ENCODE results near the gene ESRRA. TPM values are rescaled to one million over a fixed set of nuclear protein-coding genes. Genes with fewer than 3 reads are reported as not detected.
A peak's percentile ranks its signal among the peaks of the same experiment; 100 is the strongest.

The ESRRA gene
- total and polyA plus RNA-seq, 10 of the 15 experiments (the other 5 are each of a cell fraction or from before 2014, with no cell fraction given) = 0.32 to 48.9 (median 12.6) TPM

- Histone ChIP-seq H3K9ac (ENCODE audit: control insufficient read depth, insufficient read depth, low read length) (no peak overlapping the region; the same call in 1 of the 2 replicates), H2AFZ (ENCODE audit: control insufficient read depth, low read depth, low read length) (no peak overlapping the region), H3K27ac (ENCODE audit: control insufficient read depth, insufficient read depth) (peak overlapping the region; percentile 33; the same call in 1 of the 2 replicates), H3K36me3 (ENCODE audit: control insufficient read depth in 2 of 2, insufficient read depth in 2 of 2, low read length in 1 of 2) (peaks cover 5 to 15% of the 10 kb centered on the region in 2 experiments; a peak in 3 of 4 replicates), H3K27me3 (replicated peaks in 1 of 2; ENCODE audit: control insufficient read depth in 2 of 2, insufficient read depth in 2 of 2, low read length in 1 of 2) (no peaks in the 10 kb centered on the region), H3K9me3 (replicated peaks; ENCODE audit: control insufficient read depth, insufficient read depth, low read length) (no peaks in the 10 kb centered on the region; the same call in 2 of the 3 replicates), H3K4me1 (ENCODE audit: control insufficient read depth, insufficient read depth, low read length) (peaks cover 36% of the 10 kb centered on the region), H3K4me3 (peak overlapping the region; percentile 69; the same call in 1 of the 2 replicates), H3K4me2 (ENCODE audit: control insufficient read depth, insufficient read depth) (peak overlapping the region; percentile 96; the same call in 1 of the 2 replicates), H3K79me2 (ENCODE audit: control insufficient read depth, insufficient read depth, low read length) (peaks cover 21% of the 10 kb centered on the region), H4K20me1 (ENCODE audit: control insufficient read depth, insufficient read depth) (no peaks in the 10 kb centered on the region)
- ATAC-seq = no peak
- WGBS (ENCODE audit: insufficient coverage, insufficient replicate concordance, low lambda C conversion rate, missing lambda C conversion rate) = 85% methylated on average over 17 of the region's 18 CpGs
- no peak for FAIRE-seq
- ChIA-PET POLR2A (no interaction called here), SMC1A (ENCODE audit: uncharacterized antibody, unreplicated experiment) (no interaction called here), CTCF (interaction anchor here (0.9 to 3.4 kb wide), 4 partner anchors 15 to 327 kb away, joined by 3 to 24 read pairs (median 4); no protein-coding TSS in a partner anchor), RAD21 (ENCODE audit: unreplicated experiment) (interaction anchor here (9.7 kb wide), 1 partner anchor 44 kb away, joined by 176 read pairs; the partner anchor contains the start of genes PRDX5 and TRMT112)
- in situ Hi-C loops (cut with MboI) = no loop called here
- BruUV-seq (replicated peaks) = no TSS peak
- DNase-seq (ENCODE audit: low read depth, low spot score) = no peak
- intact Hi-C loops (cut with micrococcal nuclease; ENCODE audit: unreplicated experiment) = no loop called here
- TF ChIP-seq, protein P1, sequence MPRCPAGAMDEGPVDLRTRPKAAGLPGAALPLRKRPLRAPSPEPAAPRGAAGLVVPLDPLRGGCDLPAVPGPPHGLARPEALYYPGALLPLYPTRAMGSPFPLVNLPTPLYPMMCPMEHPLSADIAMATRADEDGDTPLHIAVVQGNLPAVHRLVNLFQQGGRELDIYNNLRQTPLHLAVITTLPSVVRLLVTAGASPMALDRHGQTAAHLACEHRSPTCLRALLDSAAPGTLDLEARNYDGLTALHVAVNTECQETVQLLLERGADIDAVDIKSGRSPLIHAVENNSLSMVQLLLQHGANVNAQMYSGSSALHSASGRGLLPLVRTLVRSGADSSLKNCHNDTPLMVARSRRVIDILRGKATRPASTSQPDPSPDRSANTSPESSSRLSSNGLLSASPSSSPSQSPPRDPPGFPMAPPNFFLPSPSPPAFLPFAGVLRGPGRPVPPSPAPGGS (IDR thresholded peaks at IDR 0.05; ENCODE audit: borderline replicate concordance, insufficient read depth, low read depth, low read length, poor library complexity, severe bottlenecking) = no peak
- TF ChIP-seq SMARCA5 (IDR thresholded peaks at IDR 0.05) (no peak), BACH1 (IDR thresholded peaks at IDR 0.05; ENCODE audit: borderline replicate concordance) (no peak), DPF2 (IDR thresholded peaks at IDR 0.05) (no peak), MXI1 (IDR thresholded peaks at IDR 0.05; ENCODE audit: low read depth, low read length) (no peak), MEF2B (IDR thresholded peaks at IDR 0.05; ENCODE audit: partially characterized antibody, poor library complexity, severe bottlenecking) (no peak), ZNF217 (IDR thresholded peaks at IDR 0.05) (no peak), EED (IDR thresholded peaks at IDR 0.05; ENCODE audit: low read depth) (no peak)
- TF ChIP-seq, protein P2, sequence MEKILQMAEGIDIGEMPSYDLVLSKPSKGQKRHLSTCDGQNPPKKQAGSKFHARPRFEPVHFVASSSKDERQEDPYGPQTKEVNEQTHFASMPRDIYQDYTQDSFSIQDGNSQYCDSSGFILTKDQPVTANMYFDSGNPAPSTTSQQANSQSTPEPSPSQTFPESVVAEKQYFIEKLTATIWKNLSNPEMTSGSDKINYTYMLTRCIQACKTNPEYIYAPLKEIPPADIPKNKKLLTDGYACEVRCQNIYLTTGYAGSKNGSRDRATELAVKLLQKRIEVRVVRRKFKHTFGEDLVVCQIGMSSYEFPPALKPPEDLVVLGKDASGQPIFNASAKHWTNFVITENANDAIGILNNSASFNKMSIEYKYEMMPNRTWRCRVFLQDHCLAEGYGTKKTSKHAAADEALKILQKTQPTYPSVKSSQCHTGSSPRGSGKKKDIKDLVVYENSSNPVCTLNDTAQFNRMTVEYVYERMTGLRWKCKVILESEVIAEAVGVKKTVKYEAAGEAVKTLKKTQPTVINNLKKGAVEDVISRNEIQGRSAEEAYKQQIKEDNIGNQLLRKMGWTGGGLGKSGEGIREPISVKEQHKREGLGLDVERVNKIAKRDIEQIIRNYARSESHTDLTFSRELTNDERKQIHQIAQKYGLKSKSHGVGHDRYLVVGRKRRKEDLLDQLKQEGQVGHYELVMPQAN (conservative IDR thresholded peaks at IDR 0.05) = no peak
- TF ChIP-seq, protein P3, sequence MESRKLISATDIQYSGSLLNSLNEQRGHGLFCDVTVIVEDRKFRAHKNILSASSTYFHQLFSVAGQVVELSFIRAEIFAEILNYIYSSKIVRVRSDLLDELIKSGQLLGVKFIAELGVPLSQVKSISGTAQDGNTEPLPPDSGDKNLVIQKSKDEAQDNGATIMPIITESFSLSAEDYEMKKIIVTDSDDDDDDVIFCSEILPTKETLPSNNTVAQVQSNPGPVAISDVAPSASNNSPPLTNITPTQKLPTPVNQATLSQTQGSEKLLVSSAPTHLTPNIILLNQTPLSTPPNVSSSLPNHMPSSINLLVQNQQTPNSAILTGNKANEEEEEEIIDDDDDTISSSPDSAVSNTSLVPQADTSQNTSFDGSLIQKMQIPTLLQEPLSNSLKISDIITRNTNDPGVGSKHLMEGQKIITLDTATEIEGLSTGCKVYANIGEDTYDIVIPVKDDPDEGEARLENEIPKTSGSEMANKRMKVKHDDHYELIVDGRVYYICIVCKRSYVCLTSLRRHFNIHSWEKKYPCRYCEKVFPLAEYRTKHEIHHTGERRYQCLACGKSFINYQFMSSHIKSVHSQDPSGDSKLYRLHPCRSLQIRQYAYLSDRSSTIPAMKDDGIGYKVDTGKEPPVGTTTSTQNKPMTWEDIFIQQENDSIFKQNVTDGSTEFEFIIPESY (IDR thresholded peaks at IDR 0.05) = no peak
- TF ChIP-seq, protein P4, sequence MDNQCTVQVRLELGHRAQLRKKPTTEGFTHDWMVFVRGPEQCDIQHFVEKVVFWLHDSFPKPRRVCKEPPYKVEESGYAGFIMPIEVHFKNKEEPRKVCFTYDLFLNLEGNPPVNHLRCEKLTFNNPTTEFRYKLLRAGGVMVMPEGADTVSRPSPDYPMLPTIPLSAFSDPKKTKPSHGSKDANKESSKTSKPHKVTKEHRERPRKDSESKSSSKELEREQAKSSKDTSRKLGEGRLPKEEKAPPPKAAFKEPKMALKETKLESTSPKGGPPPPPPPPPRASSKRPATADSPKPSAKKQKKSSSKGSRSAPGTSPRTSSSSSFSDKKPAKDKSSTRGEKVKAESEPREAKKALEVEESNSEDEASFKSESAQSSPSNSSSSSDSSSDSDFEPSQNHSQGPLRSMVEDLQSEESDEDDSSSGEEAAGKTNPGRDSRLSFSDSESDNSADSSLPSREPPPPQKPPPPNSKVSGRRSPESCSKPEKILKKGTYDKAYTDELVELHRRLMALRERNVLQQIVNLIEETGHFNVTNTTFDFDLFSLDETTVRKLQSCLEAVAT (IDR thresholded peaks at IDR 0.05) = no peak
- TF ChIP-seq, protein P5, sequence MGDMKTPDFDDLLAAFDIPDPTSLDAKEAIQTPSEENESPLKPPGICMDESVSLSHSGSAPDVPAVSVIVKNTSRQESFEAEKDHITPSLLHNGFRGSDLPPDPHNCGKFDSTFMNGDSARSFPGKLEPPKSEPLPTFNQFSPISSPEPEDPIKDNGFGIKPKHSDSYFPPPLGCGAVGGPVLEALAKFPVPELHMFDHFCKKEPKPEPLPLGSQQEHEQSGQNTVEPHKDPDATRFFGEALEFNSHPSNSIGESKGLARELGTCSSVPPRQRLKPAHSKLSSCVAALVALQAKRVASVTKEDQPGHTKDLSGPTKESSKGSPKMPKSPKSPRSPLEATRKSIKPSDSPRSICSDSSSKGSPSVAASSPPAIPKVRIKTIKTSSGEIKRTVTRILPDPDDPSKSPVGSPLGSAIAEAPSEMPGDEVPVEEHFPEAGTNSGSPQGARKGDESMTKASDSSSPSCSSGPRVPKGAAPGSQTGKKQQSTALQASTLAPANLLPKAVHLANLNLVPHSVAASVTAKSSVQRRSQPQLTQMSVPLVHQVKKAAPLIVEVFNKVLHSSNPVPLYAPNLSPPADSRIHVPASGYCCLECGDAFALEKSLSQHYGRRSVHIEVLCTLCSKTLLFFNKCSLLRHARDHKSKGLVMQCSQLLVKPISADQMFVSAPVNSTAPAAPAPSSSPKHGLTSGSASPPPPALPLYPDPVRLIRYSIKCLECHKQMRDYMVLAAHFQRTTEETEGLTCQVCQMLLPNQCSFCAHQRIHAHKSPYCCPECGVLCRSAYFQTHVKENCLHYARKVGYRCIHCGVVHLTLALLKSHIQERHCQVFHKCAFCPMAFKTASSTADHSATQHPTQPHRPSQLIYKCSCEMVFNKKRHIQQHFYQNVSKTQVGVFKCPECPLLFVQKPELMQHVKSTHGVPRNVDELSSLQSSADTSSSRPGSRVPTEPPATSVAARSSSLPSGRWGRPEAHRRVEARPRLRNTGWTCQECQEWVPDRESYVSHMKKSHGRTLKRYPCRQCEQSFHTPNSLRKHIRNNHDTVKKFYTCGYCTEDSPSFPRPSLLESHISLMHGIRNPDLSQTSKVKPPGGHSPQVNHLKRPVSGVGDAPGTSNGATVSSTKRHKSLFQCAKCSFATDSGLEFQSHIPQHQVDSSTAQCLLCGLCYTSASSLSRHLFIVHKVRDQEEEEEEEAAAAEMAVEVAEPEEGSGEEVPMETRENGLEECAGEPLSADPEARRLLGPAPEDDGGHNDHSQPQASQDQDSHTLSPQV (IDR thresholded peaks at IDR 0.05) = no peak
Measured at GRCh38 chr11:64361659-64362058, 56.3 kb downstream of the ESRRA start.
